IPS DF 4.7 (cell line): ENCODE results near the gene IGSF3.
"Not testable (repeated sequence)": the region's sequence is repeated elsewhere in the genome, so short reads cannot be mapped to it uniquely, and the experiment has no call there.

ENCODE experiments used
- DNase-seq: peaks from one replicate; pipeline ENCODE4 v3.0.0-alpha.2; 2013; ENCODE audit warnings: low spot score; ENCODE audit errors: extremely low read depth

The IGSF3 gene

GRCh38 chr1:116631996-116632925 lies 35.3 kb downstream of the IGSF3 start:
- not testable (repeated sequence) for DNase-seq

GRCh38 chr1:116631554-116631953 lies 36.0 kb downstream of the IGSF3 start:
- DNase-seq = not testable (repeated sequence)

- DNase-seq = not testable (repeated sequence)
Observed at GRCh38 chr1:116630057-116630456, 37.5 kb downstream of the IGSF3 start.

GRCh38 chr1:116629441-116629840 lies 38.1 kb downstream of the IGSF3 start:
- not testable (repeated sequence) for DNase-seq

- no peak for DNase-seq
Observed at GRCh38 chr1:116628448-116628847, 39.1 kb downstream of the IGSF3 start.

- not testable (repeated sequence) for DNase-seq
Observed at GRCh38 chr1:116627357-116627756, 40.2 kb downstream of the IGSF3 start.

GRCh38 chr1:116626915-116627314 lies 40.6 kb downstream of the IGSF3 start:
- DNase-seq = not testable (repeated sequence)

GRCh38 chr1:116625155-116625554 lies 42.4 kb downstream of the IGSF3 start:
- not testable (repeated sequence) for DNase-seq

- no peak for DNase-seq
Observed at GRCh38 chr1:116624040-116624439, 43.5 kb downstream of the IGSF3 start.

GRCh38 chr1:116622496-116622895 lies 45.0 kb downstream of the IGSF3 start:
- not testable (repeated sequence) for DNase-seq

- not testable (repeated sequence) for DNase-seq
Observed at GRCh38 chr1:116621756-116622155, 45.8 kb downstream of the IGSF3 start.

- DNase-seq = not testable (repeated sequence)
Observed at GRCh38 chr1:116620392-116620791, 47.1 kb downstream of the IGSF3 start.

GRCh38 chr1:116619106-116619505 lies 48.4 kb downstream of the IGSF3 start:
- not testable (repeated sequence) for DNase-seq

- not testable (repeated sequence) for DNase-seq
Observed at GRCh38 chr1:116617808-116618207, 49.7 kb downstream of the IGSF3 start.

- DNase-seq = not testable (repeated sequence)
Observed at GRCh38 chr1:116613825-116614224, 53.7 kb downstream of the IGSF3 start.

GRCh38 chr1:116609801-116610371 lies 57.6 kb downstream of the IGSF3 start:
- DNase-seq = not testable (repeated sequence)

- not testable (repeated sequence) for DNase-seq
Observed at GRCh38 chr1:116608841-116609240, 58.7 kb downstream of the IGSF3 start.

- DNase-seq = not testable (repeated sequence)
Observed at GRCh38 chr1:116608151-116608550, 59.4 kb downstream of the IGSF3 start.

- not testable (repeated sequence) for DNase-seq
Observed at GRCh38 chr1:116607463-116607862, 60.1 kb downstream of the IGSF3 start.

GRCh38 chr1:116606067-116606466 lies 61.5 kb downstream of the IGSF3 start:
- DNase-seq = not testable (repeated sequence)

- no peak for DNase-seq
Observed at GRCh38 chr1:116605315-116605714, 62.2 kb downstream of the IGSF3 start.

- DNase-seq = not testable (repeated sequence)
Observed at GRCh38 chr1:116604408-116604807, 63.1 kb downstream of the IGSF3 start.
